ENCODE data around the gene RMDN2. TPM values are rescaled to one million over a fixed set of nuclear protein-coding genes. Genes with fewer than 3 reads are reported as not detected.
A peak's percentile ranks its signal among the peaks of the same experiment; 100 is the strongest.

RMDN2 gene
- total RNA-seq, 1 donor, result 9.6 TPM

- H3K4me3 ChIP-seq (ENCODE audit: low read depth, low read length), result no peak overlapping the region
- TF ChIP-seq, protein P1, sequence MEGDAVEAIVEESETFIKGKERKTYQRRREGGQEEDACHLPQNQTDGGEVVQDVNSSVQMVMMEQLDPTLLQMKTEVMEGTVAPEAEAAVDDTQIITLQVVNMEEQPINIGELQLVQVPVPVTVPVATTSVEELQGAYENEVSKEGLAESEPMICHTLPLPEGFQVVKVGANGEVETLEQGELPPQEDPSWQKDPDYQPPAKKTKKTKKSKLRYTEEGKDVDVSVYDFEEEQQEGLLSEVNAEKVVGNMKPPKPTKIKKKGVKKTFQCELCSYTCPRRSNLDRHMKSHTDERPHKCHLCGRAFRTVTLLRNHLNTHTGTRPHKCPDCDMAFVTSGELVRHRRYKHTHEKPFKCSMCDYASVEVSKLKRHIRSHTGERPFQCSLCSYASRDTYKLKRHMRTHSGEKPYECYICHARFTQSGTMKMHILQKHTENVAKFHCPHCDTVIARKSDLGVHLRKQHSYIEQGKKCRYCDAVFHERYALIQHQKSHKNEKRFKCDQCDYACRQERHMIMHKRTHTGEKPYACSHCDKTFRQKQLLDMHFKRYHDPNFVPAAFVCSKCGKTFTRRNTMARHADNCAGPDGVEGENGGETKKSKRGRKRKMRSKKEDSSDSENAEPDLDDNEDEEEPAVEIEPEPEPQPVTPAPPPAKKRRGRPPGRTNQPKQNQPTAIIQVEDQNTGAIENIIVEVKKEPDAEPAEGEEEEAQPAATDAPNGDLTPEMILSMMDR (IDR thresholded peaks at IDR 0.05; ENCODE audit: insufficient read depth, low read length), result no peak
- no peak for DNase-seq (ENCODE audit: low read depth)
Observed at GRCh38 chr2:37906131-37906530, 19.0 kb upstream of the RMDN2 start.

- no peak overlapping the region for H3K4me3 ChIP-seq (ENCODE audit: low read depth, low read length)
- no peak for DNase-seq (ENCODE audit: low read depth)
- TF ChIP-seq, protein P1 (IDR thresholded peaks at IDR 0.05; ENCODE audit: insufficient read depth, low read length), result no peak
Observed at GRCh38 chr2:37907501-37908225, 17.4 kb upstream of the RMDN2 start.

DNA sequence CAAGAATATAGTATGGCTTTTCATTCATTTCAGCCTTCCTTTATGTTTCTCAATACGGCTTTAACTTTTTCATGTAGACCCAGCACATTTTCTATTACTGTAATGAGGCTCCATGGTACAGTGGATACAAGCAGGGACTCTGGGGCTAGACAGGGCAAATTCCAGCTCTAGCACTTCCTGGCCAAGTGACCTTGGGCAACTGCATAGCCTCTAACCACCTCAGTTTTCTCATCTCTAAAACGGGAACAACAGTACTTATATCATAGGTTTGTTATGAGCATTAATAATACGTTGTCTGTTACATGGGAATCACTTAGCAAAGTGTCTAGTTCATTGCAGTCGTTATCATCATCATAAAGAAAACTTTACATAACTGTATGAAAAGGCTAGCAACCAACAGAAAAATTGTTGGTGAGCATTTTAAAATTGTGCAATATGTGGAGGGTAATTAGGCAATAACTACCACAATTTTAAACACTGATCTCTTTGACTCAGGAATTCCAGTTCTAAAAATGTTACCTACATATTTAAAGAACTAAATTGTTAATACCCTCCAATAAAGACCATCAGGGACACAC lies 13.7 kb upstream of the RMDN2 start:
- TF ChIP-seq, protein P1 (IDR thresholded peaks at IDR 0.05; ENCODE audit: insufficient read depth, low read length), result no peak
- H3K4me3 ChIP-seq (ENCODE audit: low read depth, low read length), result no peak overlapping the region
- DNase-seq (ENCODE audit: low read depth), result peak; percentile 28

- peak; percentile 49 for DNase-seq (ENCODE audit: low read depth)
Observed at GRCh38 chr2:37912056-37912455, 13.0 kb upstream of the RMDN2 start.

DNA sequence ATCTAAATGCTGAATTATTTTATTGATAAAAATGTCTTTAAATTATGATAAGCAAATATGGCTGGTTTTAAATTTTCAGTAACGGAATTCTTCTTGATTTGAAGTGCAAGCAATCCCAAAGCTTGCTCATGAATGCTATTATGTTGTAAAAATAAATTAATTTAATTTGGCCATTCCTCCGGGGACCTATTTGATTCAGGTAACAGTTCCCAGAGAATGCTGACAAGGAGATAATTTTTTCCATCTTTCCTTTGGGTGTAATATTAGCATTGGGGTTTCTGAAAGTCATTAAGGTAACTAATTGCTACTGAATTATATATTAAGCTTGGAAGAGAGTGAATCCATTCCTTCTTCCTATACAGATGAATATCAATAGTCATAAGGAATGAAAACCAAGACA lies 12.5 kb upstream of the RMDN2 start:
- DNase-seq (ENCODE audit: low read depth), result no peak
- no peak overlapping the region for H3K4me3 ChIP-seq (ENCODE audit: low read depth, low read length)
- TF ChIP-seq, protein P1 (IDR thresholded peaks at IDR 0.05; ENCODE audit: insufficient read depth, low read length), result no peak

More at GRCh38 chr2:37912056-37912455, 13.0 kb upstream of the RMDN2 start:
- TF ChIP-seq, protein P1 (IDR thresholded peaks at IDR 0.05; ENCODE audit: insufficient read depth, low read length), result no peak
- no peak overlapping the region for H3K4me3 ChIP-seq (ENCODE audit: low read depth, low read length)

- no peak overlapping the region for H3K4me3 ChIP-seq (ENCODE audit: low read depth, low read length)
- no peak for DNase-seq (ENCODE audit: low read depth)
- TF ChIP-seq, protein P1 (IDR thresholded peaks at IDR 0.05; ENCODE audit: insufficient read depth, low read length), result no peak
Observed at GRCh38 chr2:37914340-37914739, 10.7 kb upstream of the RMDN2 start.
